Transverse colon (tissue), 3 donors: Measurements from ENCODE around the gene ATP6V1C2.

Experiments used
- POLR2A ChIP-seq: fragments of 450-650 bp; IDR thresholded peaks from one replicate; pipeline ENCODE4 v1.6.1; 2016; ENCODE audit warnings: antibody characterized with exemption, mild to moderate bottlenecking, moderate library complexity
- TF ChIP-seq, protein P1 (sequence below), 5 experiments: fragments of 200-600 bp in 3 of 5; fragments of 450-650 bp in 2 of 5; sonication (generic) in 3 of 5; IDR thresholded peaks; 1 replicate in 2 of 5; 2 replicates in 3 of 5; pipeline ENCODE4 v1.5.1; 2016 to 2017; ENCODE audit warnings: antibody characterized with exemption in 5 of 5, inconsistent platforms in 3 of 5, mild to moderate bottlenecking in 2 of 5, moderate library complexity in 1 of 5

DNA sequence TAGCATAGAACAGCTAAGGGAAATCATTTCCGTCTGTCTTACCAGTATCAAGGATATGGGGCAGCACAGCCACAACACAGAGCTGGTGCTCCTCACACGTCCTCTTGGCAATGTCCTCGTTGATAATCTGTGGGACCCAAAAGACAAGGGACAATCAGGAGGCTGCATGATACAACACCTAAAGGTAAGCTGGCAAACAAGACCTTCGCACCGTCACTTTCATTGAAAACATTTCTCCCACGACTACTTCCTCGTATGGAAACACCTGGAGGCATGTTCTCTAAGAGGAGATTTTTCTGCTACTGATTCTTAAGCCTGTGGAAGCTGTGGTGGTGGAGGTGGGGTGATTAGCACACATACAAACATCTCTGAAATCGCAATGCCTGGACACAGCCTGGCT, 67.4 kb downstream of the ATP6V1C2 start:
- TF ChIP-seq, protein P1, sequence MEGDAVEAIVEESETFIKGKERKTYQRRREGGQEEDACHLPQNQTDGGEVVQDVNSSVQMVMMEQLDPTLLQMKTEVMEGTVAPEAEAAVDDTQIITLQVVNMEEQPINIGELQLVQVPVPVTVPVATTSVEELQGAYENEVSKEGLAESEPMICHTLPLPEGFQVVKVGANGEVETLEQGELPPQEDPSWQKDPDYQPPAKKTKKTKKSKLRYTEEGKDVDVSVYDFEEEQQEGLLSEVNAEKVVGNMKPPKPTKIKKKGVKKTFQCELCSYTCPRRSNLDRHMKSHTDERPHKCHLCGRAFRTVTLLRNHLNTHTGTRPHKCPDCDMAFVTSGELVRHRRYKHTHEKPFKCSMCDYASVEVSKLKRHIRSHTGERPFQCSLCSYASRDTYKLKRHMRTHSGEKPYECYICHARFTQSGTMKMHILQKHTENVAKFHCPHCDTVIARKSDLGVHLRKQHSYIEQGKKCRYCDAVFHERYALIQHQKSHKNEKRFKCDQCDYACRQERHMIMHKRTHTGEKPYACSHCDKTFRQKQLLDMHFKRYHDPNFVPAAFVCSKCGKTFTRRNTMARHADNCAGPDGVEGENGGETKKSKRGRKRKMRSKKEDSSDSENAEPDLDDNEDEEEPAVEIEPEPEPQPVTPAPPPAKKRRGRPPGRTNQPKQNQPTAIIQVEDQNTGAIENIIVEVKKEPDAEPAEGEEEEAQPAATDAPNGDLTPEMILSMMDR (IDR thresholded peaks at IDR 0.05) = no peak
- TF ChIP-seq POLR2A = no peak
